GM19238 (cell line): ENCODE data around the gene TMEM18.
A peak's percentile ranks its signal among the peaks of the same experiment; 100 is the strongest.
"Not testable (repeated sequence)": the region's sequence is repeated elsewhere in the genome, so short reads cannot be mapped to it uniquely, and the experiment has no call there.

Source experiments
- DNase-seq: peaks from one replicate; pipeline ENCODE4 v3.0.0; 2011; ENCODE audit warnings: low spot score; ENCODE audit not compliant: insufficient read length

TMEM18 gene

GRCh38 chr2:693606-694005, 16.4 kb upstream of the TMEM18 start:
- DNase-seq = no peak

- DNase-seq = no peak
Measured at GRCh38 chr2:692767-693166, 15.6 kb upstream of the TMEM18 start.

GRCh38 chr2:691821-692761, 14.9 kb upstream of the TMEM18 start:
- no peak for DNase-seq

GRCh38 chr2:690799-691198, 13.6 kb upstream of the TMEM18 start:
- DNase-seq = no peak

GRCh38 chr2:689877-690510, 12.8 kb upstream of the TMEM18 start:
- no peak for DNase-seq

GRCh38 chr2:689237-689636, 12.0 kb upstream of the TMEM18 start:
- no peak for DNase-seq

DNA sequence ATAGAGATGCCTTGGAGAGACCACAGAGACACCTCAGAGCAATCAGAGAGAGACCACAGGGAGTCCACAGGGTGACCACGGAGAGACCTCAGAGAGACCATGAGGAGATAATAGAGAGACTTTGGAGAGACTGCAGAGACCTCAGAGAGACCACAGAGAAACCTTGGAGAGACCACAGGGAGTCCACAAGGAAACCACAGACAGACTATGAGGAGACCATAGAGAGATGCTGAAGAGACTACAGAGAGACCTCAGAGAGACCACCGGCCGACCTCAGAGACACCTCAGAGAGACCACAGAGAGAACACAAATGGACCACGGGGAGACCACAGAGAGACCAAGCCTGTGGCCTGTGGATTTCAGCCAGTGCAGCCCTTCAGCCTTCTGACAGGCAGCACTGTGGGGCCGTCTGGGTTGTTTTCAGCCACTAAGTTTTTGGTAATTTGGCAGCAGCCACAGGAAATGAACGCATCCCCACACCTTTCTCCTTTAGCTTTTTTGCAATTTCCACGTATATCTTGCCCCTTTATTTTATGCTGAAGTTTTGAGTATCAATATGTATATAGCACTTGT, 11.4 kb upstream of the TMEM18 start:
- DNase-seq = no peak

DNA sequence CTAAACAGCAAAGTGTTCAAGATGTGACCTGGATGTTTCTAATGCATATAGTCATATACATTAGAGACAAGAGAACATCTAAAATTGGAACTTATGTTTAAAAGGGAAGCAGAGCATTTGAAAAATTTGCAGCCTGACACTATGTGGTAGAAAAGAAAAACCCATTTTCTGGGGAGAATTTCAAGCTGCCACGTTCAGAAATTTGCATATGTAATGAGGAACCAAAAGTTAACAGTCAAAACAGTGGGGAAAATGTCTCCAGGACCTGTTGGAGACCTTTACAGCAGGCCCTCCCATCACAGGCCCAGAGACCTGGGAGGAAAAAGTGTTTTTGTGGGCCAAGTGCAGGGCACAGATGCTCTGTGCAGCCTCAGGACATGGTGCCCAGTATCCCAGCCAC, 8.2 kb upstream of the TMEM18 start:
- DNase-seq = no peak

DNA sequence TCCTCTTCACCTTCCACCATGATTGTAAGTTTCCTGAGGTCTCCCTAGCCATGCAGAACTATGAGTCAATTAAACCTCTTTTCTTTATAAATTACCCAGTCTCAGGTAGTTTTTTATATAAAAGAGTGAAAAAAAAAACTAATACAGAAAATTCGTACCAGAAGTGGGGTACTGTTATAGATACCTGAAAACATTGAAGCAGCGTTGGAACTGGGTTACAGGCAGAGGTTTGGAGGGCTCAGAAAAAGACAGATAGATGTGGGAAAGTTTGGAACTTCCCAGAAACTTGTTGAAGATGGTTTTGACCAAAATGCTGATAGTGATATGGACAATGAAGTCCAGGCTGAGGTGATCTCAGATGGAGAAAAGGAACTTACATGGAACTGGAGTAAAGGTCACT, 7.7 kb upstream of the TMEM18 start:
- not testable (repeated sequence) for DNase-seq

- no peak for DNase-seq
Measured at GRCh38 chr2:682226-682625, 5.0 kb upstream of the TMEM18 start.

GRCh38 chr2:681312-681711, 4.1 kb upstream of the TMEM18 start:
- DNase-seq = no peak

GRCh38 chr2:680496-680895, 3.3 kb upstream of the TMEM18 start:
- no peak for DNase-seq

DNA sequence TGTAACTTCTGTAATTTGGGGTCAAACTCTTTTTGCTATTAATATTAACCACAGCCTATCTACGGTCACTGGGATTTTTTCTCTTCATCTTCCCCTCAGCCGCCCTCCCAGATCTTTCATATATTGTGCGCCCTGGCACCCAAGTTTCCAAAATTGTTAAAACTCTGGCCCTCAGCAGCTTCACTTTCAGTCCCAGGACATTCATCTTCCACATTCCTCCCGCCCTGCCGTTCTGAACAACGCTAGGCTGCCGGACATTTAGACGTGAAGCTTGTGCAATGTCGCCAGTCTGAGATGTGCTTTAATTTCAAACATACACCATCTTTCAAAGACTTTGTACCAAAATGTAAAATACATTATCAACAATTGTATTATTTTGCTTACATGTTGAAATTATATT, 1.8 kb upstream of the TMEM18 start:
- DNase-seq = no peak

GRCh38 chr2:677959-678550, 849 bp upstream of the TMEM18 start:
- no peak for DNase-seq

DNA sequence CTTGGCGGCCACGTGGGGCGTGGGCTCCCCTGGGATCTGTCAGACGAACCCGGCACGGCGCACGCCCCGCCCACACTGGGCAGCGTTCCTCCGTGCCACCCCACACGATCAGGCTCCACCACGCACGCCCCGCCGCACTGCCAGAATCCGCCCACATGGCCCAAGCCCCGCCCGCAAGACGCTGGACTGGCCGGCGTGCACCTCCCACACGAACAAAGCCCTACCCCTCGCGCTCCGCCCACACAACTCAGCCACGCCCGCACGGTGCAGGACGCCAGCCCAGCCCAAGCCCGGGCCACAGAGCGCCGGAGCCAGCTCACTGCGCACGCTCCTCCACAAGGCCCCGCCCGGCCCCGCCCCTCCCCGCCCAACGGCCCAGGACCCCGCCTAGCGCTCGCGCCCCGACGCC, 555 bp downstream of the TMEM18 start:
- peak; percentile 85 for DNase-seq

- peak; percentile 32 for DNase-seq
Measured at GRCh38 chr2:675982-676646, 1.1 kb downstream of the TMEM18 start.

DNA sequence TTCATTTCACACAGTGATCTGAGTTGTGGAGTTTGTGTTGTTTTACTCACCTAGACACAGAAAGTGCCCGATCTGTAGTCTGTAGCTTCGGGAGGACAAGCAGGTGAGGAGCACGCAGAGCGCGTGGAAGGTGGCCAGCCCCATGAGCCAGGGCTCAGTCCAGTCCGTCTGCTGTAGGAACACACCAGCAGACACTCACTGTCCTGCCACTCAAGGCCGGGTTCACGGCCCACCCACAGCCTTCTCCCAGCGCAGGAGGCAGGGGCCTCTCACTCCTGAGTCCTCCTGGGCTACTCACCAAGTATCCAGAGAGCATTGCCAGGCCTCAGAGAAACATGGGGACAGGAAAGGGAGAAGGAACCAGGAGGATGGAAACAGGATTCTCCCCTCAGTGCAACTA, 1.7 kb downstream of the TMEM18 start:
- DNase-seq = no peak

- no peak for DNase-seq
Measured at GRCh38 chr2:675051-675450, 2.2 kb downstream of the TMEM18 start.

- DNase-seq = no peak
Measured at GRCh38 chr2:674321-674985, 2.8 kb downstream of the TMEM18 start.

GRCh38 chr2:673615-674320, 3.4 kb downstream of the TMEM18 start:
- no peak for DNase-seq
